Naive B cell (primary cell): ENCODE results near the gene PACSIN2. TPM values are rescaled to one million over a fixed set of nuclear protein-coding genes. Genes with fewer than 3 reads are reported as not detected.
"Not testable (repeated sequence)": the region's sequence is repeated elsewhere in the genome, so short reads cannot be mapped to it uniquely, and the experiment has no call there.

ENCODE experiments used
- ATAC-seq, 2 donors: fragments of 150-1000 bp; cut with Tn5 transposase; 2 replicates each; pipeline ENCODE4 v1.10.0; 2021; ENCODE audit warnings: low read depth in 2 of 2, mild to moderate bottlenecking in 2 of 2, moderate library complexity in 2 of 2
- DNase-seq: peaks from one replicate; pipeline ENCODE4 v3.0.0; 2022
- H3K27ac Mint-ChIP-seq, 6 donors: one replicate each; pipeline ENCODE4 v1.8.0; 2020 to 2022; ENCODE audit warnings: mild to moderate bottlenecking in 6 of 6, mixed read lengths in 6 of 6, moderate library complexity in 5 of 6, inconsistent platforms in 2 of 6
- H3K27me3 Mint-ChIP-seq, 3 donors: one replicate each; pipeline ENCODE4 v1.8.0; 2021 to 2022; ENCODE audit warnings: mixed read lengths in 3 of 3, mild to moderate bottlenecking in 1 of 3
- H3K36me3 Mint-ChIP-seq, 2 donors: one replicate each; pipeline ENCODE4 v1.8.0; 2020 to 2022; ENCODE audit warnings: mixed read lengths in 2 of 2, inconsistent platforms in 1 of 2, mild to moderate bottlenecking in 1 of 2
- H3K4me1 Mint-ChIP-seq, 3 donors: one replicate each; pipeline ENCODE4 v1.8.0; 2020 to 2022; ENCODE audit warnings: mixed read lengths in 3 of 3, inconsistent platforms in 1 of 3, mild to moderate bottlenecking in 1 of 3, moderate library complexity in 1 of 3
- H3K4me3 Mint-ChIP-seq, 8 donors: one replicate each; pipeline ENCODE4 v1.8.0; 2020 to 2022; ENCODE audit warnings: mild to moderate bottlenecking in 8 of 8, mixed read lengths in 8 of 8, moderate library complexity in 8 of 8, inconsistent platforms in 2 of 8
- H3K9me3 Mint-ChIP-seq, 7 donors: one replicate each; pipeline ENCODE4 v1.8.0; 2020 to 2022; ENCODE audit warnings: mixed read lengths in 7 of 7, mild to moderate bottlenecking in 5 of 7, inconsistent platforms in 2 of 7, moderate library complexity in 1 of 7
- polyA plus RNA-seq, 6 donors: library from polyadenylated mRNA; unstranded; fragments of 300-500 nt; fragmentation: Illumina TruSeq; gene quantifications; one replicate each; pipeline ENCODE4 v1.2.3, GENCODE V29; 2021; ENCODE audit warnings: low read depth in 6 of 6

The PACSIN2 gene
- polyA plus RNA-seq, 6 donors from 2014 or later = 30.9 to 43.4 (median 37.3) TPM

DNA sequence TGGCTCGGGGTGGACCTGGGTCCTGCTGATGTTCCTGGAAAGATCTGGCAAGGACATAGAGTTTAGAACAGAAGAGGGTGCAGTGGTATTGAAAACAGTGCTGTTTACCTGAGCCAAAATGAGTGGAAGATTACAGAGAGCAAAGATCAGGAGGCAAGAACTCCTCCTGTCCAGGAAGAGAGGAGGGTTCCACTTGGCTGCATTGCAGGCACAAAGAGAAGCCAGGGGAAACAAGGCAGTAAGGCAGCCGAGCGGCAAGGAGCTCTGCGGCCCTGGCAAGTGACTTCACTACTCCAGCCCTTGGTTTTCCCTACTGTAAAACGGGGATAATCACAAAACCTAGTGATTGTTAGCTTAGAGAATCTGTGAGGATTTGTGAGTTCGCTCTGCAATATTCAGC lies 3.7 kb upstream of the PACSIN2 start:
- ATAC-seq (no peak), DNase-seq (no peak)
- Mint-ChIP-seq H3K9me3 (no peaks in the 10 kb centered on the region), H3K27ac (no peak overlapping the region), H3K4me1 (peaks cover 14 to 20% (median 15%) of the 10 kb centered on the region in 3 donors), H3K27me3 (no peaks in the 10 kb centered on the region), H3K4me3 (no peak overlapping the region), H3K36me3 (no peaks in the 10 kb centered on the region)

- H3K4me3 Mint-ChIP-seq = peak overlapping the region in 4 of 8 donors; percentile 59 to 77 (median 67)
- DNase-seq (no peak), ATAC-seq (no peak)
- H3K27ac Mint-ChIP-seq = peak overlapping the region in 2 of 6 donors; percentile 60 to 86
- no peaks in the 10 kb centered on the region for H3K36me3 Mint-ChIP-seq
- H3K27me3 Mint-ChIP-seq = no peaks in the 10 kb centered on the region
- no peaks in the 10 kb centered on the region for H3K9me3 Mint-ChIP-seq
- H3K4me1 Mint-ChIP-seq = peaks cover 20 to 29% (median 23%) of the 10 kb centered on the region in 3 donors
Observed at GRCh38 chr22:43017525-43018460, 2.8 kb upstream of the PACSIN2 start.

GRCh38 chr22:43016150-43016549 lies 1.2 kb upstream of the PACSIN2 start:
- H3K27ac Mint-ChIP-seq = peak overlapping the region in 1 of 6 donors; percentile 97
- not testable (repeated sequence) for H3K27me3 Mint-ChIP-seq, DNase-seq, ATAC-seq, H3K9me3 Mint-ChIP-seq, H3K36me3 Mint-ChIP-seq
- peaks cover 24 to 42% (median 38%) of the 10 kb centered on the region in 3 donors for H3K4me1 Mint-ChIP-seq
- peak overlapping the region in 7 of 8 donors; percentile 94 to 99 (median 97) for H3K4me3 Mint-ChIP-seq

DNA sequence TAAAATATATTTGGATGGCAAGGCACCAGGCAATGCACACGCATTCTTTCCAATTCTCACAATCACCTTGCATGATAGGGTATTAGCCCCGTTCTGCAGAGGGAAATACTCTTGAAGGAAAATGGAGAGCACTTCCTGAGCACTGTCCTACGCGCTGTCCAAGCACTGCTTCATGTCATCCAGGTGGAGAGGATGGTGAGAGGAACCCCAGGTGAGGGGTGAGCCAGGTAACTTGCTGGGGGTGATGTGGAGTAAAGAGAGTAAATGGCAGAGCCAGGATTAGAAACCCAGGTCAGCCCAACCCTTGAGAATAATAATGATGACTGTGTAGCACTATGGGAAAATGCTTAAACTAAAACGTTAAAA lies 711 bp upstream of the PACSIN2 start:
- Mint-ChIP-seq H3K4me1 (peaks cover 24 to 44% (median 42%) of the 10 kb centered on the region in 3 donors), H3K9me3 (no peaks in the 10 kb centered on the region), H3K36me3 (no peaks in the 10 kb centered on the region), H3K4me3 (peak overlapping the region; percentile 94 to 99 (median 97)), H3K27me3 (no peaks in the 10 kb centered on the region), H3K27ac (peak overlapping the region; percentile 93 to 99 (median 96))
- ATAC-seq (no peak), DNase-seq (peak; percentile 3)

- peak; percentile 27 for DNase-seq
- Mint-ChIP-seq H3K4me3 (peak overlapping the region; percentile 94 to 99 (median 96)), H3K36me3 (no peaks in the 10 kb centered on the region), H3K4me1 (peaks cover 28 to 49% (median 47%) of the 10 kb centered on the region in 3 donors), H3K9me3 (no peaks in the 10 kb centered on the region), H3K27ac (peak overlapping the region; percentile 84 to 97 (median 92)), H3K27me3 (no peaks in the 10 kb centered on the region)
- peak; percentile 7 to 14 for ATAC-seq
Observed at GRCh38 chr22:43014316-43014868, 557 bp downstream of the PACSIN2 start.

DNA sequence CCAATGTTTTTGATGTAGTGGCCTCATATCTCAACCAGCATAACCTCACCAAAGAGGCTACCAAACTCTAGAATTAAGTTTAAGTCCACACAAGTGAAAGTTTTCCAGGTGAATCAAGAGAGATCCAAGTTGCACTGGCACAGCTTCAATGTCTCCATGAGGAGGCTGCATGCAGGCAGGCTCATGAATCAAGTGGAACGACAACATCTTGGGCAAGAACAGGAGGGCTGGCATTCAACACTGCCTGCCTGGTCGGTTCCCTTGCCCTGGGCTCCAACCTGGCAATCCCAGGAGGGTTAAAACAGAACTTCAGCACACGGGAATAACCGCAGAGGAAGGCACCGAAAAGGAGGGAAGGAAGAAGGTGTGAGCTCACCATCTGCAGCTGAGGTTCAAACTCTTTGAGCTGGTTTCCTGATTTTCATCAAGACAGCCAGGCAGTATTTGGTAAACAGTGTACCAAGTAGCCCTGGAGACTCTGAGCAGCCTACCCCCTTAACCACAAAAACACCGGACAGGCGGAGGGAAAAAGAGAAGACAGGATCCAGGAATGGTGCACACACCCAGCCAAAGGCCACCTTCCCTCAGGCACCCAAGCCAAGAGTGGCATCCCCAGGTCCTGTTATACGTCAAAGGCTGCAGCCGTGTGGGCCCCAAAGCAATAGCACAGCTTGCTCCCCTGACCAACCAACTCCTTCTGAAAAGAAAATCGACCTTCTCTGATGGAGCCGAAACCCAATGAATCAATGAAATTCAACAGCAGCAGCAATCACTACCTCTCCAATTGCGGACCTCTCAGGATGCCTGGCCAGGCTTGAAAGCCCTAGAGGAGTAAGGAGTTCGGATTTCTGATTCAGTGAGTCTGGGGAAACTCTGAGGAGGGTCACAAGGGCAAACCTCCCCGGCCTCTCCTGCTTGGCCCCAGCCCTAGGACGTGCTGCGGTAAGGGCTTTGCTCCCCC lies 1.3 kb downstream of the PACSIN2 start:
- ATAC-seq = peak; percentile 22 to 43
- H3K4me1 Mint-ChIP-seq = peaks cover 28 to 54% (median 54%) of the 10 kb centered on the region in 3 donors

DNA sequence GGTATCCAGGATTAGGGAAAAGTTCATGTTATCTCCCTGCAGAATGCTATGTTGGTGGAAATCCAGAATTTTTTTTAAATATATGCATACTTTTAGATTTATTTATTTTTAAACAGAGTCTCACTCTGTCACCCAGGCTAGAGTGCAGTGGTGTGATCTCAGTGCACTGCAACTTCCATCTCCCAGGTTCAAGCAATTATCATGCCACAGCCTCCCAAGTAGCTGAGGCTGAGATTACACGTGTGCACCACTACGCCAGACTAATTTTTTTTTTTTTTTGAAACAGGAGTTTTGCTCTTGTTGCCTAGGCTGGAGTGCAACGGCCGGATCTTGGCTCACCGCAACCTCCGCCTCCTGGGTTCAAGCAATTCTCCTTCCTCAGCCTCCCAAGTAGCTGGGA lies 2.6 kb downstream of the PACSIN2 start:
- no peak overlapping the region for H3K27ac Mint-ChIP-seq
- H3K4me3 Mint-ChIP-seq = peak overlapping the region in 2 of 8 donors; percentile 96 to 99
- no peak for DNase-seq

More for the DNA sequence above, 1.3 kb downstream of the PACSIN2 start:
- Mint-ChIP-seq H3K27me3 (no peaks in the 10 kb centered on the region), H3K9me3 (no peaks in the 10 kb centered on the region), H3K4me3 (peak overlapping the region; percentile 94 to 99 (median 96)), H3K36me3 (no peaks in the 10 kb centered on the region), H3K27ac (peak overlapping the region; percentile 84 to 97 (median 92))
- peak; percentile 46 for DNase-seq

GRCh38 chr22:43011079-43011478 lies 3.9 kb downstream of the PACSIN2 start:
- DNase-seq (no peak), ATAC-seq (no peak)
- Mint-ChIP-seq H3K4me1 (peaks cover 40 to 79% (median 74%) of the 10 kb centered on the region in 3 donors), H3K4me3 (peak overlapping the region in 1 of 8 donors; percentile 99), H3K9me3 (no peaks in the 10 kb centered on the region), H3K27ac (peak overlapping the region in 1 of 6 donors; percentile 66), H3K36me3 (no peaks in the 10 kb centered on the region), H3K27me3 (no peaks in the 10 kb centered on the region)

More for the DNA sequence above, 2.6 kb downstream of the PACSIN2 start:
- H3K36me3 Mint-ChIP-seq = no peaks in the 10 kb centered on the region
- no peaks in the 10 kb centered on the region for H3K27me3 Mint-ChIP-seq
- no peaks in the 10 kb centered on the region for H3K9me3 Mint-ChIP-seq
- peaks cover 33 to 66% (median 61%) of the 10 kb centered on the region in 3 donors for H3K4me1 Mint-ChIP-seq
- no peak for ATAC-seq

DNA sequence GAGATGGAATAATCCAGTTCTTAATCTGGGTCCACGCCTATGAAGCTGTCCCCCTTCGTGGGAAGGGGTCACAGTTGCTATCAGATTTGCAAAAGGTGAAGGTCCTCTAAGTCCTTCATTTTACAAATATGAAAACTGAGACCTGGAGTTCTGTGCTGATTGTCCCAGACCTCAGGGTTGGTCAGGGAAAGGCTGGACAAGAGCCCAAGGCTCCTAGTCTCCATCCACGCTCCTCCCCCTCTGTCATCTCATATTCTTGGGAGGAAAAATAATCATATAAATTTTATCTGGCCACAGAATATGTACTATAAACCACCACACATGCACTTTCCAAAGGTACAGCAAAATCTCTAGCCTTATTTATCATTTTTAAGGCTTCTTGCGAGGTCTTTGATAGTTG lies 5.5 kb downstream of the PACSIN2 start:
- DNase-seq (no peak), ATAC-seq (no peak)
- H3K27me3 Mint-ChIP-seq = no peaks in the 10 kb centered on the region
- no peaks in the 10 kb centered on the region for H3K36me3 Mint-ChIP-seq
- H3K4me1 Mint-ChIP-seq = peaks cover 42 to 85% (median 77%) of the 10 kb centered on the region in 3 donors
- H3K27ac Mint-ChIP-seq = no peak overlapping the region
- H3K4me3 Mint-ChIP-seq = no peak overlapping the region
- H3K9me3 Mint-ChIP-seq = no peaks in the 10 kb centered on the region

DNA sequence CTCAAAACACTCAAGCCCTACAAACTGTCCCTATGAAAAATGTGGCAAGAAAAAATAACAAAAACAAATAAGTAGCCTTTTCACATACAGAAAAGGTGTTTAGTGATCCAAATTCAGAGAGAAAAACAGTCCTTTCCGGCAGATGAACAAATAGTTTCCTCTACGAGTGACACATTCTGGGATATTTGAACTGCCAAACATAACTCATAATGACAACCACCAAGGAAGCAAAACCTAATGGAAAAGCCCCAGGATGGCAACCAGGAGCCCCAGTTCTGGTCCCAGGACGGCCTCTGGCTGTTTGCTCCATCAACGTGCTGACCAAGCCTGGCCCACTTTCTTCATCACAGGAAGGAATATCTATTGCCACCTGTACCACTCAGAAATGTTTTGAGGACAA lies 6.0 kb downstream of the PACSIN2 start:
- Mint-ChIP-seq H3K9me3 (no peaks in the 10 kb centered on the region), H3K27ac (peak overlapping the region in 1 of 6 donors; percentile 18), H3K36me3 (no peaks in the 10 kb centered on the region), H3K4me1 (peaks cover 42 to 87% (median 77%) of the 10 kb centered on the region in 3 donors), H3K4me3 (no peak overlapping the region), H3K27me3 (no peaks in the 10 kb centered on the region)
- no peak for DNase-seq
- no peak for ATAC-seq

- H3K9me3 Mint-ChIP-seq = no peaks in the 10 kb centered on the region
- peak overlapping the region in 1 of 6 donors; percentile 18 for H3K27ac Mint-ChIP-seq
- H3K4me3 Mint-ChIP-seq = no peak overlapping the region
- no peaks in the 10 kb centered on the region for H3K36me3 Mint-ChIP-seq
- H3K27me3 Mint-ChIP-seq = no peaks in the 10 kb centered on the region
- DNase-seq = no peak
- no peak for ATAC-seq
- H3K4me1 Mint-ChIP-seq = peaks cover 42 to 87% (median 77%) of the 10 kb centered on the region in 3 donors
Observed at GRCh38 chr22:43008509-43008908, 6.4 kb downstream of the PACSIN2 start.

GRCh38 chr22:43007519-43008102 lies 7.3 kb downstream of the PACSIN2 start:
- Mint-ChIP-seq H3K36me3 (no peaks in the 10 kb centered on the region), H3K27me3 (no peaks in the 10 kb centered on the region), H3K9me3 (no peaks in the 10 kb centered on the region), H3K27ac (peak overlapping the region in 3 of 6 donors; percentile 38 to 74 (median 53)), H3K4me3 (no peak overlapping the region), H3K4me1 (peaks cover 36 to 87% (median 74%) of the 10 kb centered on the region in 3 donors)
- ATAC-seq (no peak), DNase-seq (no peak)
